ENCODE data around the gene SLC25A48.
"Not testable (repeated sequence)": the region's sequence is repeated elsewhere in the genome, so short reads cannot be mapped to it uniquely, and the experiment has no call there.

Gene SLC25A48

GRCh38 chr5:135846311-135846710 is 11.8 kb downstream of the SLC25A48 start:
- TF ChIP-seq POLR2A (IDR thresholded peaks at IDR 0.05; ENCODE audit: low read depth, low read length) (no peak), TAF1 (IDR thresholded peaks at IDR 0.05; ENCODE audit: borderline replicate concordance, low read depth, low read length) (no peak), POLR2AphosphoS5 (IDR thresholded peaks at IDR 0.05; ENCODE audit: low read depth, low read length) (no peak)
- DNase-seq (ENCODE audit: insufficient read length) (no peak), FAIRE-seq (no peak)

DNA sequence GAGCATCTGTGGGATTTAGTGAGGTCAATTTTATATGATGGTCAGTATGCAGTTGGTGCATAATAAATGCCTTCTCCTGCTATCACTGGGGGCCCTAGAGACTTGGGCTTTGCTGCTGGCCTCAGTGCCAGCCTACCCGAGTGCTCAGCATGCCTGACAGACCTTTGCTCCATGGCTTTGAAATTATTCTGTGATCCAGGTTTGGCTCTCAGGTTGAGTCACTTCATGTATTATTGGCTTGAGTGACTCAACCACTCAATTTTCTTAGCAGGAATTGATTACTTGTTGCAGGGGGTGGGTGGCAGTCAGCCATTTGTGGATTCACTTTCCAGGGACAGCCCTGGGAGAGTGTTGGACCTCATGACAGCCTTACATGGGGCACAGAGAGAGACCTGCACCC is 13.5 kb downstream of the SLC25A48 start:
- DNase-seq (ENCODE audit: insufficient read length) (no peak), FAIRE-seq (no peak)
- TF ChIP-seq POLR2AphosphoS5 (IDR thresholded peaks at IDR 0.05; ENCODE audit: low read depth, low read length) (no peak), POLR2A (IDR thresholded peaks at IDR 0.05; ENCODE audit: low read depth, low read length) (no peak), TAF1 (IDR thresholded peaks at IDR 0.05; ENCODE audit: borderline replicate concordance, low read depth, low read length) (no peak)

GRCh38 chr5:135850231-135850630 is 15.8 kb downstream of the SLC25A48 start:
- FAIRE-seq (no peak), DNase-seq (ENCODE audit: insufficient read length) (no peak)
- TF ChIP-seq TAF1 (IDR thresholded peaks at IDR 0.05; ENCODE audit: borderline replicate concordance, low read depth, low read length): no peak
- no peak for TF ChIP-seq POLR2AphosphoS5 (IDR thresholded peaks at IDR 0.05; ENCODE audit: low read depth, low read length)
- TF ChIP-seq POLR2A (IDR thresholded peaks at IDR 0.05; ENCODE audit: low read depth, low read length): no peak

GRCh38 chr5:135850671-135851070 is 16.2 kb downstream of the SLC25A48 start:
- FAIRE-seq (no peak), DNase-seq (ENCODE audit: insufficient read length) (no peak)
- TF ChIP-seq POLR2A (IDR thresholded peaks at IDR 0.05; ENCODE audit: low read depth, low read length) (no peak), TAF1 (IDR thresholded peaks at IDR 0.05; ENCODE audit: borderline replicate concordance, low read depth, low read length) (no peak), POLR2AphosphoS5 (IDR thresholded peaks at IDR 0.05; ENCODE audit: low read depth, low read length) (no peak)

GRCh38 chr5:135851186-135851914 is 16.9 kb downstream of the SLC25A48 start:
- FAIRE-seq (no peak), DNase-seq (ENCODE audit: insufficient read length) (no peak)
- no peak for TF ChIP-seq POLR2A (IDR thresholded peaks at IDR 0.05; ENCODE audit: low read depth, low read length)
- TF ChIP-seq POLR2AphosphoS5 (IDR thresholded peaks at IDR 0.05; ENCODE audit: low read depth, low read length): no peak
- TF ChIP-seq TAF1 (IDR thresholded peaks at IDR 0.05; ENCODE audit: borderline replicate concordance, low read depth, low read length): no peak

GRCh38 chr5:135851915-135852845 is 17.7 kb downstream of the SLC25A48 start:
- TF ChIP-seq POLR2AphosphoS5 (IDR thresholded peaks at IDR 0.05; ENCODE audit: low read depth, low read length) (no peak), TAF1 (IDR thresholded peaks at IDR 0.05; ENCODE audit: borderline replicate concordance, low read depth, low read length) (no peak), POLR2A (IDR thresholded peaks at IDR 0.05; ENCODE audit: low read depth, low read length) (no peak)
- FAIRE-seq (no peak), DNase-seq (ENCODE audit: insufficient read length) (no peak)

DNA sequence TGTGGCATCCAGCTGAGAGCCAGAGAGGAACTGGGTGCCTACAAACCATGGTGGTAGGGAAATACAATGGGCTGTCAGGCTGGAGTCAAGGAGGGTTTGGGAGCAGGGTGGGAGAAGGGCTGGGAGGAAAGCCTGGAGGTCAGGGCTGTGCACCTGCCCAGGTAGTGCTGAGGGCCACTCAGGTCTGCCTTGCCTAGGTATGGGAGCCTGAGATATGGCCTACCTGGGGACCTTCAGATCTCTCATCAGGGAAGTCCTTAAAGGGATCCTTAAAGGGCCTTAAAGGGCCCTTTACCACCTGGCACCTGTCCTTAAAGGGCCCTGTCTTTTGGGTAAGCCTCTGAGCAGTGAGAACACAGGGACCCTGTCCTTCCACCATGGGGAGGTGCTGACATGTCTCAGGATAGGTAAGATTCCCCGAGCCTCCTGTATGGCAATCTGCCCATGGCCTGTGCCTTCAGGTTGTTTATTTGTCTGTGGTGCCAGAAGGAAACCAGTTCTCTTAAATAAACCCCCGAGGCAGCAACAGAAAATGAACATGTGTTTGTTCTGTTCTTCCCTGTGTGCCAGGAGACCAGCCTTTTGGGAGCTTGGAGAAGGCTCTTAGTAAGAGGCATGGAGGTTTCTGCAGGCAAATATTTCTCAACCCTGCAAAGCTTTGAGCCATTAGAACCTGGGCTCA is 23.3 kb downstream of the SLC25A48 start:
- no peak for FAIRE-seq
- TF ChIP-seq POLR2AphosphoS5 (IDR thresholded peaks at IDR 0.05; ENCODE audit: low read depth, low read length) (no peak), TAF1 (IDR thresholded peaks at IDR 0.05; ENCODE audit: borderline replicate concordance, low read depth, low read length) (no peak), POLR2A (IDR thresholded peaks at IDR 0.05; ENCODE audit: low read depth, low read length) (no peak)
- DNase-seq (ENCODE audit: insufficient read length): no peak

- not testable (repeated sequence) for FAIRE-seq; DNase-seq (ENCODE audit: insufficient read length)
These were observed 24.7 kb downstream of the SLC25A48 start for GRCh38 chr5:135859186-135859585.

DNA sequence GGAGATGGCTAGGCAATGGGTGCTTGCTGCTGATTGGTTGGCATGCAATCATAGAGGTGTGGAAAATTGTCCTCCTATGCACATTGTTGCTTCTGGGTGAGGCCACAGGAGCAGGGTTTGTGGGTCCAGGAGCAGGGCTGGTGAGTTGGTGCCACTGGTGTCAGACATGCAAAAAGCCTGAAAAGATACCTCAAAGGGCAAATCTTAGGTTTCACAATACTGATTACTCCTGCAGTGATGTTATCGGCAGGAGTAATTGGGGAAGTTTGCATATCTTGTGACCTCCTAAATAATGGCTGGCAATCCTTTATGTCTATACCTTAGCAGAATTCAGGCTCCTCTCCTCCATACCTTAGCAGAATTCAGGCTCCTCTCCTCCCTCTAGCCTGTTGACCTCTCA is 25.2 kb downstream of the SLC25A48 start:
- FAIRE-seq: no peak

GRCh38 chr5:135861641-135862040 is 27.2 kb downstream of the SLC25A48 start:
- DNase-seq (ENCODE audit: insufficient read length) (no peak), FAIRE-seq (no peak)
- no peak for TF ChIP-seq POLR2AphosphoS5 (IDR thresholded peaks at IDR 0.05; ENCODE audit: low read depth, low read length)
- TF ChIP-seq TAF1 (IDR thresholded peaks at IDR 0.05; ENCODE audit: borderline replicate concordance, low read depth, low read length): no peak
- TF ChIP-seq POLR2A (IDR thresholded peaks at IDR 0.05; ENCODE audit: low read depth, low read length): no peak

More for the DNA sequence above, 25.2 kb downstream of the SLC25A48 start:
- no peak for DNase-seq (ENCODE audit: insufficient read length)
- no peak for TF ChIP-seq TAF1 (IDR thresholded peaks at IDR 0.05; ENCODE audit: borderline replicate concordance, low read depth, low read length)
- TF ChIP-seq POLR2AphosphoS5 (IDR thresholded peaks at IDR 0.05; ENCODE audit: low read depth, low read length): no peak
- TF ChIP-seq POLR2A (IDR thresholded peaks at IDR 0.05; ENCODE audit: low read depth, low read length): no peak

DNA sequence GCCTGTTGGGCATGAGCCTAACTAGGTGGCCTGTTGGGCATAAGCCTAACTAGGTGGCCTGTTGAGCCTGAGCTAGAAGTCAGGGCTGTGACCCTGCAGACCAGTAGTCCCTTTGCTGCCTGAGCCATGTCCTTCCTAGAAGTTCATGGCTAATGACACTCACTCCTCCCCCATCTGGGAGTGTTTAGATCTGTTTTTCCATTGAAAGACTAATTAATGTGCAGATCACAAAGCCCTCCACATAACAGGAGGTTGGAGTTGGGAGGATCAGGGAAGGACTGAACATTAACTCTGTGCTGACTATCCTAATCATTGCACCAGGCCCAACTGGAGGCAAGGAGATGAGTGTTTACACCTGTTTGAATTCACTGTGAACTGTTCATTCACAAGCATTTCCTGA is 27.6 kb downstream of the SLC25A48 start:
- DNase-seq (ENCODE audit: insufficient read length) (no peak), FAIRE-seq (no peak)
- no peak for TF ChIP-seq POLR2AphosphoS5 (IDR thresholded peaks at IDR 0.05; ENCODE audit: low read depth, low read length)
- TF ChIP-seq POLR2A (IDR thresholded peaks at IDR 0.05; ENCODE audit: low read depth, low read length): no peak
- no peak for TF ChIP-seq TAF1 (IDR thresholded peaks at IDR 0.05; ENCODE audit: borderline replicate concordance, low read depth, low read length)

Data from GM12892 (cell line).